Measurements from ENCODE around the gene TECPR1.

- no peak for TF ChIP-seq EZH2 (IDR thresholded peaks at IDR 0.05)
- TF ChIP-seq CTCF (IDR thresholded peaks at IDR 0.05) = no peak
- TF ChIP-seq EZH2phosphoT487 (IDR thresholded peaks at IDR 0.05) = no peak
Observed at GRCh38 chr7:98238076-98238475, 14.0 kb downstream of the TECPR1 start.

Measured in neural progenitor cell (in vitro differentiated cells).